ENCODE results near the gene CACNA1G.

CACNA1G gene

GRCh38 chr17:50570032-50570431 lies 9.5 kb downstream of the CACNA1G start:
- no peak for DNase-seq

GRCh38 chr17:50570528-50570927 lies 10.0 kb downstream of the CACNA1G start:
- DNase-seq, result no peak

GRCh38 chr17:50571681-50572080 lies 11.2 kb downstream of the CACNA1G start:
- no peak for DNase-seq

- DNase-seq, result no peak
Measured at GRCh38 chr17:50572541-50572940, 12.0 kb downstream of the CACNA1G start.

GRCh38 chr17:50573866-50574611 lies 13.5 kb downstream of the CACNA1G start:
- DNase-seq, result no peak

- DNase-seq, result no peak
Measured at GRCh38 chr17:50575581-50576210, 15.2 kb downstream of the CACNA1G start.

- no peak for DNase-seq
Measured at GRCh38 chr17:50576864-50577263, 16.3 kb downstream of the CACNA1G start.

GRCh38 chr17:50577451-50577954 lies 17.0 kb downstream of the CACNA1G start:
- no peak for DNase-seq

- DNase-seq, result no peak
Measured at GRCh38 chr17:50578173-50578572, 17.7 kb downstream of the CACNA1G start.

GRCh38 chr17:50579399-50579798 lies 18.9 kb downstream of the CACNA1G start:
- DNase-seq, result no peak

- no peak for DNase-seq
Measured at GRCh38 chr17:50580646-50581045, 20.1 kb downstream of the CACNA1G start.

- DNase-seq, result no peak
Measured at GRCh38 chr17:50581316-50581715, 20.8 kb downstream of the CACNA1G start.

- no peak for DNase-seq
Measured at GRCh38 chr17:50582741-50583140, 22.2 kb downstream of the CACNA1G start.

- no peak for DNase-seq
Measured at GRCh38 chr17:50583641-50584040, 23.1 kb downstream of the CACNA1G start.

GRCh38 chr17:50584116-50584515 lies 23.6 kb downstream of the CACNA1G start:
- no peak for DNase-seq

- no peak for DNase-seq
Measured at GRCh38 chr17:50584749-50585148, 24.2 kb downstream of the CACNA1G start.

- no peak for DNase-seq
Measured at GRCh38 chr17:50585346-50585745, 24.8 kb downstream of the CACNA1G start.

GRCh38 chr17:50585891-50586290 lies 25.4 kb downstream of the CACNA1G start:
- DNase-seq, result no peak

GRCh38 chr17:50586421-50587247 lies 26.1 kb downstream of the CACNA1G start:
- DNase-seq, result no peak

- no peak for DNase-seq
Measured at GRCh38 chr17:50587571-50587970, 27.1 kb downstream of the CACNA1G start.

GRCh38 chr17:50588391-50589049 lies 28.0 kb downstream of the CACNA1G start:
- no peak for DNase-seq

GRCh38 chr17:50589095-50589705 lies 28.7 kb downstream of the CACNA1G start:
- no peak for DNase-seq
